NCI-H510A treated with DMSO at 0.1 percent for 48 hours (cell line): ENCODE results near the gene STK16.
"Not testable (repeated sequence)": the region's sequence is repeated elsewhere in the genome, so short reads cannot be mapped to it uniquely, and the experiment has no call there.

ENCODE experiments used
- DNase-seq: peaks from one replicate; lab custom pipeline; 2025; lab: John Stamatoyannopoulos, UW

Gene STK16

DNA sequence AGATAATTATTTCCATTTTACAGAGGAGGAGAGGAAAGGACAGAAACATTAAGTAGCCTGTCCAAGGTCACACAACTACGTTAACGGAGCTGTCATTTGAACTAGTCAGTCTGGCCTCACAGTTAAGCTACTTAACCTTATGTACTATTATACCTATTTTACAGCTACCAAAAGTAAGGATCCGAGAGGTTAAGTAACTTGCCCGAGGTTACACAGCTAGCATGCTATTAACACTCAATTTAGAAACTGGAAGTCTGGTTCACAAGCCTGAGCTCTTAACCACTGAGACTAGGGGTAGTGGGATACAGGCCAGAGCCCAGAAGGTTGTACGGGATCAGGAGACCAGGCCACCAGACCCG is 511 bp upstream of the STK16 start:
- no peak for DNase-seq

DNA sequence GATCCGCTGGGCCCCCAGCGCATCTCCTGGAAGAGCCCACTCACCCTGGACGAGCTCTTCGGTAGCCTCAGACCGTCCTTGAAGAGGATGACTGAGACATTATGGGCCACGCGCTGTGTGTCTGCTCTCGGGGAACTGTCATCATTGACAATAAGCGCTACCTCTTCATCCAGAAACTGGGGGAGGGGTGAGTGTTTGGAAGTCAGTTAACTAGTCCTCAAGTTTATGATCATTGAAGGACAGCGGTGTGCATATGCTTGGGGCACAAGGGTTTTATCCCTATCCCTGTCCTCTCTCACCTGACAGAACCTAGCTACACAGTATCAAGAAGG is 586 bp downstream of the STK16 start:
- no peak for DNase-seq

DNA sequence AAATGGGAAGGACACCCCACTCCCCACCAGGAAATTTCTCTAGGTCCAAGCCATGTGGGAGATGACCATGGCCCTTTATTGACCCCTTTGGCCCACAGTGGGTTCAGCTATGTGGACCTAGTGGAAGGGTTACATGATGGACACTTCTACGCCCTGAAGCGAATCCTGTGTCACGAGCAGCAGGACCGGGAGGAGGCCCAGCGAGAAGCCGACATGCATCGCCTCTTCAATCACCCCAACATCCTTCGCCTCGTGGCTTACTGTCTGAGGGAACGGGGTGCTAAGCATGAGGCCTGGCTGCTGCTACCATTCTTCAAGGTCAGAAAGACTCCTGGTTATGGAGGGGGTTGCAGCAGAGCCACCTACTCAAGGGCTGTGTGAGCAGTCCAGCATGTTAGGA is 1.3 kb downstream of the STK16 start:
- no peak for DNase-seq

DNA sequence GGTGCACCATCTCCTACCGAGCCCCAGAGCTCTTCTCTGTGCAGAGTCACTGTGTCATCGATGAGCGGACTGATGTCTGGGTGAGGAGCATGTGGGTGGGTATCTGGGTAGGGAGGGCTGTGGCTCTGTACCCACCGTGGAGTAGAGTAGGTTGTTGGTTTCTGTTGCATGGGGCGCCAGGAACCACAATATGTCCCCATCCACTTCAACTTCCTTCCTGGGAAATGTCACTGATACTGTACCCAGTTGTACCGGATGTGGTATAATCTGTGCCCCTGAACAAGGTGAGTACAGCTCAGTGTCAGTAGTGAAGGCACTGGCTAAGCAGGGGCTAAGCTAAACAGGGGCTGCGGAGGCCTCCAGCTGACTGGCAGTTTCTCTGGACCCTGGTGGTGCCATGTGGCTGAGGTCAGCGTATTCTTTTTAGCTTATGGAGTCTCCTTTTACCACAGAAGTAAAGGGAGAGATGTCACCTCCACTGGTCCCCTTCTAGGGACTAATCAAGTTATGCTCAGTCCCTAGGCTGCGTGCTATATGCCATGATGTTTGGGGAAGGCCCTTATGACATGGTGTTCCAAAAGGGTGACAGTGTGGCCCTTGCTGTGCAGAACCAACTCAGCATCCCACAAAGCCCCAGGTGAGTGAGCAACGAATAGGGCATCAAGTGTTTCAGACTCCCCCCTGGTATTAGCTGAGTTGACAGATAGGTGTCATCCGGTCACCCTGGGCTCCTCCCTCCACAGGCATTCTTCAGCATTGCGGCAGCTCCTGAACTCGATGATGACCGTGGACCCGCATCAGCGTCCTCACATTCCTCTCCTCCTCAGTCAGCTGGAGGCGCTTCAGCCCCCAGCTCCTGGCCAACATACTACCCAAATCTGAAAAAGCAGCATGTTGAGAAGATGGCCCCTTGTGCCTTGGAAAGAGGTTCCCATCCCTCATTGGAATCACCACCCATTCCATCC is 2.7 kb downstream of the STK16 start:
- no peak for DNase-seq

DNA sequence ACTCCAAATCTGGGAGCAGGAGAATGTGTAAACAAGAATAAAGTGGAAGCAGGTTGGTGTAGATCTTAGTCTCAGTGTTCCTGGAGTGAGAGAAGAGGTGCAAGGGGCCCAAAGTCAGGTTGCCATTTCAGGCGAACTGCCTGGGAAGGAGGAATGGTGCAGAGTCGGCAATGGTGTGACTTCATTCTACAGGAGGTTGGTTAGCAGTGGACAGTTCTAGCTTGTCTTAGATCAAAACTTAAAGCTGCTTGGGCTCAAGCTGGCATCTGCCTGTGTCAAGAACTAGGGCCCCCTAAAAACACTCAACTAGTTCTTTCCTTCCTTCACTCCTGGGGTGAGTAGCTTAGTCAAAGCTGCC is 3.5 kb downstream of the STK16 start:
- no peak for DNase-seq

DNA sequence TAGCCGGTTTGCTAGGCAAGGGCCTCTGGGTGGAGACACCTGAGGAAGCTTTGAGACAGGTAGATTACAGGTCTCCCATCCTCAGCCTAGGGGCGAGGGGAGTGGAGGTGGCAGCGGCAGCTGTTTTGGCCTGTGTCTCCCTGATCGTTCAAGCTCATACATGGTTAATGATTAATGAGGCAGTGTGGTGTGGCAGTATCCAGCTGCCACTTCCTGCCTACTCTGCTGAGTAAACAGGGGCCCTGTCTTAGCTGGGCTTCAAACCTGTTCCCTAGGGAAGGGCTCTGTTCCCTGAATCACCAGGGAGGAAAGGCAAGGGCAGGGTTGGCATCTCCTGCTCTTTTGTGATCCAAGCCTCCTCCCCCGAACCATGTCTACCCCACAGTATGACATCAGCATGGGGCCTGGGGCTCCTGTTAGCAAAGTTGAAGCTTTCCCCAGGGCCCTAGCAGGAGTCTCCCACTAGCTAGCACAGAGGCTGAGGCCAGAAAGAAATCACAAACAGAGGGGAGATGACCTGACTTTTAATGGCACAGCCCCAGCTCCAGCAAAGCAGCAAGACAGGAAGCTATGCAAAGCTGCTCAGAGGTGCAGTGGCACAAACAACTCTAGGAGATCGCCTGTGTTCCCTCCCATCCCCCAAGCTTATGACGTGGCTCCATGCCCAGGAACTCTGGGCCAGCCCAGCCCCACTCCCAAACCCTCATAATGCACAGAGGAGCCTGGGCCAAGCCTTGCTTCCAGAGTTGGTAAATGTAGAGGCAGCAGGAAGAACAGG is 4.1 kb downstream of the STK16 start:
- peak; percentile 90 for DNase-seq

DNA sequence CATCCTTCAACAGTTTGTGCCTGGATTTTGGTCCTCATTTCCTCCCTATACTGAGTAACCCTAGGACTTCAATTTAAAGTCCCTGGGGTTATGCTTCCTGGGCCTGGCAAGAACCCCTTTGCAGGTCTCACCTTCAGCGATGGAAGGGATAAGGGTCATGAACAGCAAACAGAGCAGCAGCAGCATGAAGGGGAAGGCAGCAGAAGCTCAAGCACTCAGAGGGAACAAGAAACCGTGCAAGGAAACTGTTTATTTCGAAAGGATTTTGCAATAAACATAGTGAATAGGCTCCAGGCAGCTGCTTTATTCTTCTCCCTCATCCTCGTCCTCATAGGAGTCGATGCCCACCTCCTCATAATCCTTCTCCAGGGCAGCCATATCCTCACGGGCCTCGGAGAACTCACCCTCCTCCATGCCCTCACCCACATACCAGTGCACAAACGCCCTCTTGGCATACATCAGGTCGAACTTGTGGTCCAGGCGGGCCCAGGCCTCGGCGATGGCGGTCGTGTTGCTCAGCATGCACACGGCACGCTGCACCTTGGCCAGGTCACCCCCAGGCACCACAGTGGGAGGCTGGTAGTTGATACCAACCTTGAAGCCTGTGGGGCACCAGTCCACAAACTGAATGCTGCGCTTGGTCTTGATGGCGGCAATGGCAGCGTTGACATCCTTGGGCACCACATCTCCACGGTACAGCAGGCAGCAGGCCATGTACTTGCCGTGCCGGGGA is 4.9 kb downstream of the STK16 start:
- no peak for DNase-seq

DNA sequence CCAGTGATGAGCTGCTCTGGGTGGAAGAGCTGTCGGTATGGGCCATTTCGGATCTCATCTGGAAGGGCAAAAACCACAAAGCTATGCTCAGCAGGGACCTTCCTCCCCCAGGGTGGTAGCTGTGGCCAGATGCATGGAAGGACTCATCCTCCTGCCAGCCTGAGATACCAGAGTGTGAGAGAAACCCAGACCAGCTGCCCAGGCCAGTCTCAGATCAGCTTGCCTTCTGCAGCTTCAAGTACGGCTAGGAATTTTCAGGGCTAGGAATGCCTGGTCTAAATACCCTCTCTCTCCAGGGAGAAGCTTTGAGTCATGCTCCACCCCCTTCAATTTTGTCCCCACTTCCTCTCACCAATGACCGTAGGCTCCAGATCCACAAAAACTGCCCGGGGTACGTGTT is 6.4 kb downstream of the STK16 start:
- DNase-seq = no peak

DNA sequence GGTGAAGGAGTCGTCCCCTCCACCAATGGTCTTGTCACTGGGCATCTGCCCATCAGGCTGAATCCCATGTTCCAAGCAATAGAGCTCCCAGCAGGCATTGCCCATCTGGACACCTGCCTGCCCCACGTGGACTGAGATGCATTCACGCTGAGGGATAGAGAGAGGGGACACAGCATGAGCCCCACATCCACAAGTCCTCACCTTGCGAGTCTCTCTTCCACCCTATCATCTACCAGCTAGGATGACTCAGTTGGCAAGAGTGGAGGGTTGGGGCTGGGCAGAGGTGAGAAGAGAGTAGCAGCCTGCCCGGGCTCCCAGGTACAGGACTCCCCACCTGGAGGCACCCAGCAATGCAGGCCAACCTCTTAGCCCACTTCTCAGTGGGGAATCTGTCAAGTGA is 6.8 kb downstream of the STK16 start:
- peak; percentile 16 for DNase-seq

DNA sequence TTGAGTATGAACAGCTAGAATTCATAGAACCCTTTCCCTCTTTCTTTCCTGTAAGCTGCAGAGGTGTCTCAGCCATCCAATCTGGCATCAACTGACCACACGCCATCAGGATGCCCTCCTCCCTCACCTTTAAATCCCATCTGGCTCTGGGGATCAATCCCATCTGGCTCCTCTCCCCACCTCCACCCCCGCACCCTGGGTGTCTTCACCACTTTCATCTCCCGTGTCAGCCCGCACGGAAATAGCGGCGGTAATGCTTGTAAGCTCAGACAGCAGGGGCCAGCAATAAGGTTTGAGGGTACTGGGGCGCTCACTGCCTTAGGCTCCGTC is 7.3 kb downstream of the STK16 start:
- DNase-seq = no peak

DNA sequence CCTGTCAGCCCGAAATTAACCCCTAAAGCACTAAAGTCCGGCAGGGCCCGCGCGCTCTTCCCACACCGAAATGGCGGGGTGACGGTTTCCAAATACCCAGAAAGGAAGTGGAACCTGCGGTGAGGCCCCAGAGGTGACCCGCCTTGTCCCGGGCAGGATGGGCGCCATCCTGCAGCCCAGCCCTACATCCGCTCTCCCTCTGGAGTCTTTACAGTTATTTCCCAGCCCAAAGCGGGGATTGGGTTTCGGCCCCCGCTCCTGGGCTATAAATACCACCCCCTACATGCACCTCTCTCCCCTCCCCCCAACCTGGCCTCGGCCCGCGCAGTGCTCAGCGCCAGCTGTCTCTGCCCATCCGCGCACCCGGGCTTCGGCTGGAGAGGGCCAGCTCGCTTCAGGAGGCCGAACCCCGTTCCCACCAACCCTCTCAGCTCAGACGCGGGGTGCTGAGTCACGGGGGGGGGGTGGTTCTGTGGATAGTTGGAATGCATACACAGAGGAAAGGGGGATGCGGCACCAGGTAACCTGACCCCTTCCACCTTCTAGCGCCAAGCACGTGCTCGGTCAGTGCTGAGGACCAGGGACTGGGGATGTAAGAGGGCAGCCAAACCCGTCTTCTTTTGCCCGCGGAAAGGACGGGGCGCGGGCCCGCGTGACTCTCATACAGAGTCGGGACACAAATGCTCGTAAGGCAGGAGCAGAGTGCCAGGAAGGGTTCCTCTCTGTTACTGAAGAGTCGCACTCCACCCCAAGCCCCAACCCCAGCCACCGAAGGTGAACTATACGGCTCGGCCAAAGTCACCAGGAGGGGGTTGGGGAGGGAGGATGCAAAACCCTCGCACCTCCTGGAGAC is 7.8 kb downstream of the STK16 start, which contains the start of gene TUBA4B:
TSS of gene TUBA4B (plus strand) at position 344 of the 853 bp plus-strand sequence. CDS start at position 509, 165 bp downstream.
- peak; percentile 40 for DNase-seq

DNA sequence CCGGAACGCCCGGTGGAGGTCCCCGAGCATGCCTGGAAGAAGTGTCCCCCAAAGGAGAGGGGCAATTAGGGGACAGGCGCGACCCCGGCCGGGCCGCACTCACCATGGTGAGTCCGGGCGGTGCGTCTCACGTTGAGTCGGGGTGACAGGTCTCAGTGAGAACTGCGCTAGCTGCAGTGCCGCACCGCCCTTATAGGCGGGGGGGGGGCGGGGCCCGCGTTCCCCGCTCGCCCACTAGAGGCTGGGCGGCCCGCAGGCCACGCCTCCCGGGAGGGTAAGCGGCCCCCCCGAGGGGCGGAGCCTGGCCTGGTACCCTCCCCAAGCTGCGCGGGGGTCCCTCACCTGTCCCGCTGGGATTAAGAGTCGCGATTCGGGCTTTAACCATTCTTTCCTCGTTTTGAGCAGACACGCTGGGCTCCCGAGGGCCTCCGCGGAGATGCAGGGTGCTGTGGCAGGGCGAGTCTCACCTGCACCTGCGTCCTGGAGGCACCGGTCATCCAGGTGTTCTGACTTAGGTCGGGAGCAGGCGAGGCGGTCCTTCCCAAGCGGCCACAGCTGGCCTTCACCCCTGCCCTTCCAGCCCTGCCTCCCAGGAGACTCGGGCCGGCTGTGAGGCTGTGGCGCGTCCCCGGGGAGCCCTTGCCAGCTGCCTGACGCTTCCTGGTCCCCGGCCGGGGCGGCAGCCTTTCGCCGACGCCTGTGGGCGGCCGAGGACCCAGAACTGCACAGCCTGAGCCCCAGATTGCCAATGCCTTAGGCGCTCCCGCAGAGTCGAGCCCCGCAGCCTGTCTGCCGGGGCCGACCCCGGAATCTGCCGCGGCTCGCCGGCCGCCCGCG is 8.7 kb downstream of the STK16 start, which contains the start of gene TUBA4A:
TSS of gene TUBA4A (minus strand) at position 166 of the 837 bp plus-strand sequence. CDS start at position 106, 60 bp downstream.
- peak; percentile 71 for DNase-seq

DNA sequence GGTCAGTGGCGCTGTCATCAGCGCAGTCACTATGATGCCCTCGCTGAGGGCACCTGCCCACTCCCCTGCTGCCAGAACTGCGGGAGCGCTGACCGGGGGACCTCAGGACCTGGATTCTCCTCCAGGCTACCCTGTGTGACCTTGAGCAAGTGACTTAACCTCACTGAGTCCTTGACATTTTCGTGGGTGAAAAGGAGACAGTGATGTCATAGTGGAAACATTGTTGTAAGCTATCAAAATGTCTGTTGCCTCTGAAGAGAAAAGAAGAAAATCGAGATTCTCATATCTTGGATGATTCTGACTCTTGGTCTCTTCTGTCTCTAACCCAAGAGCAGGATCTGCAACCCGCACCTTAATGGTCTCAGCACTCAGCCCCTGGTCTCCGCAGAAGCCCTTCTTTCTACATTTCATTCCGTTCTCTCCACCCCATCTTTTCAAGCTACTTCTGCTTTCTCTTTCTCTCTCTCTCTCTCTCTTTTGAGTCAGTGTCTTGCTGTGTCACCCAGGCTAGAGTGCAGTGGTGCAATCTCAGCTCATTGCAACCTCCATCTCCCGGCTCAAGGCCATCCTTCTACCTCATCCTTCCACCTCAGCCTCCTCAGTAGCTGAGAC is 9.4 kb downstream of the STK16 start:
- DNase-seq = no peak

DNA sequence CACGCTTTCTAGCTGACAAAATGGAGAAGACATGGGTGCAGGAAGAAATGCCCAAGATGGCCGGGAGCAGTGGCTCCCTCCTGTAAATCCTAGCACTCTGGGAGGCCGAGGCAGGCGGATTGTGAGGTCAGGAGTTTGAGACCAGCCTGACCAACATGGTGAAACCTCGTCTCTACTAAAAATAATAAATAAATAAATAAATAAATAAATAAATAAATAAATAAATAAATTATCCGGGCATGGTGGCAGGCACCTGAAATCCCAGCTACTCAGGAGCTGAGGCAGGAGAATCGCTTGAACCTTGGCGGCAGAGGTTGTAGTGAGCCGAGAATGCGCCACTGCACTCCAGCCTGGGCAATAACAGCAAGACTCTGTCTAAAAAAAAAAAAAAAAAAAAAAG is 13.7 kb downstream of the STK16 start:
- not testable (repeated sequence) for DNase-seq

DNA sequence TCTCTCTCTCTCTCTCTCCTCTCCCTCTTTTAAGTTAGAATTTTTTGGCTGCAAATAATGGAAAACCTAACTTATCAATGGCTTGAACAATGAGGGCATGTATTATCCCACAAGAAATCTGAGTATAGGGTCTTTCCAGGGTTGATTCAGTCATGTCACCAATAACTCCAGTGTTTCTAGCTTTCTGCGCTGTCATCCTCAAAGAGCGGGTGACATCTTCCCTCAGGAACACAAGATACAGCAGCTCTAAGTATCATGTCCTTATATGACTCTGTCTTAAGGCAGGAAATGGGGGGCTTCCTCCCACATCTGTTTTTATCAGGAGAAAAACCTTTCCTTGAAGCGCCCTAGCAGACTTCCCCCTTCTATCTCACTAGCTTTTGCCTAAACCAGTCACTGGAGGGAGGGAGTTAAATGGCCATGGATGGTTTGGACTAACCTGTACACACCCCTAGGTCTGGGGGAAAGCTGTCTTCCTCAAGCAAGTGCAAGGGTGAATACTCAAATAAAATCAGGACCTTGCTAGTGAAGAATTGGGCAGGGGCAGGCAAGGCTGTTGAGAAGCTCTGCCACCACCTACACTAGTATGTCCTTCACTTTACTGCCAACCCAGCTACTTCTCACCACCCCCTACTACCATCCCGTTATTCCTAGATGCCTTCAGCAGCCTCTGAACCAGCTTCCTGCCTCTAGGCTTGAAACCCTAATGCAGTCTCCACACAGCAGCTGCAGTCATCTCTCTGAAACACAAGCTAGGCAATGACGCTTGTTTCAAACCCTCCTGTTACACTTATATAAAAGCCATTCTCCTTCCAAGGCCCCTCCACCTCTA is 16.0 kb downstream of the STK16 start:
- no peak for DNase-seq

DNA sequence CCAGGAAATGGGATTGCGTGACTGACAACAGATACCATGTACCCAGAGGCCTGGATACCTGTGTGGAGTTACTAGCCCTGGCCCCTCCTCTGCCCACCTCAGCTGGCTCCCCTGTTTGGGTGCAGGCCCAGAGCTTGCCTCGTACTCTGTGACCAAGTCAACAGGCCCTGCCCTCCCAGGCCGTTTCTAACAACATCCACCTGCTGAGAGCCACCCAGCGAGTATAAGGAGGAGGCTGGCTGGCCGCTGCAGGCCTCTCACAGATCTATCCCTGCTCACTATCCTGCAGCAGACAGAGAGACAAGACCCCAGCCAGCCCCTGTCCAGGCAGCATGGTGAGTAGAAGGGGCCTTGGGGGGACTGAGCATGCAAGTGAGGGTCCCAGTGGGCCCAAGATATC is 21.0 kb downstream of the STK16 start:
- no peak for DNase-seq

DNA sequence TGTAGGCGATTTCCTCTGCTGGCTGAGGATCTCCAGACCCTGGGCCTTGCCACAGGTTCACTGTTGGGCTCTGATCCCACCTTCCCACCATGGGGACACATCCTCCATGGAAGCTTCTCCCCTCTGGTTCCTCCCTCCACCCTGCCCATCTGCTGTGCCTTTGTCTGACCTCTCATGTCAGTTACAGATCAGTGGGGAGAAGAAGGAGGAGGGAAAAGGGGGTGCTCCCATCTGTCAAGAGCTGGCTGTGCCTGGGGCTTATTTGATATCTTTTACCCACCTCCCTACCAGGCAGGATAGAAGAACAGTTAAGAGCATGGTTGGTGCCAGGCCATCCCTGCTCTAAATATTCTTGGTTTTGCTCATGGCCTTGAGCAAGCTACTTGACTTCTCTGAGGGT is 21.6 kb downstream of the STK16 start:
- no peak for DNase-seq

DNA sequence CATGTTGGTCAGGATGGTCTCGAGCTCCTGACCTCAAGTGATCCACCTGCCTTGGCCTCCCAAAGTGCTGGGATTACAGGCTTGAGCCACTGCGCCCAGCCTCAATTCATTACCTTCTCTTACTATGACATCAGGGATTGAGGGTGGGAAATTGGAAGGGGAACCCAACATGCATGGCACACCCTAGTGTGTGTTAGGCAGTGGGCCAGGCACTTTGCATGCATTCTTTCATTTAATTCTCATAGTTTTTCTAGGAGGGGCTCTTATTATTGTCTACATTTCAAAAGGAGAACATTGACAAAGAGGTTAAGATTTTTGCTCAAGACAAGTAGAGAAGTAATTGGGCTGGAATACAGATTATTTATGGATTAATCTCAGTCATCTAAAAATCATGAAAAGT is 23.0 kb downstream of the STK16 start:
- no peak for DNase-seq

DNA sequence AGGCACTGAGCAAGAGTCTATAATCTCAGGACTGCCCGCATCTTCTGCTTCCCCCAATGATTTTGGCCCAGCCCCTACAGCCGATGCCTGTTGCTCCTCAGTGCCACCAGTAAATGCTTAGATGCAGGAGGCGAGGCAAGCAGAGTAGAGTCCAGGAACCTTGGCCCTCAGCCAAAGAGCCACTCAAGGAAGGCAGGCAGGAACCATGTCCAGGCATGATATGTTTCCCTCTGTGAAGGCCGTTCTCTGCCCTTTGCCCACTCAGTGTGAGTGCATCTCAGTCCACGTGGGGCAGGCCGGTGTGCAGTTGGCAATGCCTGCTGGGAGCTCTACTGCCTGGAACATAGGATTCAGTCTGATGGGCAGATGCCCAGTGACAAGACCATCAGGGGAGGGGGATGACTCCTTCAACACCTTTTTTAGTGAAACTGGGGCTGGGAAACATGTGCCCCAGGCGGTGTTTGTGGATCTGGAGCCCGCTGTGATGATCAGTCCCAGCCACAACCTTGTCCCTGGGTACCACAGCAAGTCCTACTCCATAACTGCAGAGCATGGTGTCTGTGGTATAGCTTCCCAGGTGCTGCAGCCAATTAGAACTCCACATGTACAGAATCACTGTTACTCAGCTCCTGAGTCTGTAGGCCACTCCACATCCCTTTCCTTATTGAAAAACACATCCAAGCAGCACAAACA is 24.2 kb downstream of the STK16 start:
- DNase-seq = peak; percentile 47
